Fibroblast of pulmonary artery (primary cell): ENCODE measurements around the gene LHFPL6.

Experiments
- DNase-seq: peaks from one replicate; pipeline ENCODE4 v3.0.0-alpha.2; 2010; ENCODE audit warnings: low read depth
- H3K4me3 ChIP-seq: replicated peaks from 2 replicates; pipeline ENCODE4 v1.5.1; 2011; ENCODE audit warnings: low read depth, mild to moderate bottlenecking, control low read depth, low read length, moderate library complexity
- TF ChIP-seq, protein P1 (sequence below): IDR thresholded peaks from 2 replicates; pipeline ENCODE4 v1.5.1; 2011; ENCODE audit warnings: mild to moderate bottlenecking, control low read depth, low read length, inconsistent platforms; ENCODE audit errors: missing control alignments

The LHFPL6 gene

DNA sequence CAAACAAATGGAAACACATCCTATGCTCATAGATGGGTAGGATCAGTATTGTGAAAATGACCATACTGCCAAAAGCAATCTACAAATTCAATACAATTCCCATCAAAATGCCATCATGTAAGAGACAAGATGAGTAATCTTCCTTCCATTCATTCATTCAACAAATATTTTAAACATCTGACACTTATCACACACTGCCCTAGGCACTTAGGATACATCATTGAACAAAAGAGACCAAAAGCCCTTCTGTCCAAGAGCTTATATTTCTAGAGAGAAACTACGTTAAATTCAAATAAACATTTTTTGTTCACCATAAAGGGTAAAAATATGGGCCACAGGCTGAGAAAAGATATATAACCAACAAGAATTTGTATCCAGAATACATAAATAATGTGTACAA, 20.5 kb upstream of the LHFPL6 start:
- TF ChIP-seq, protein P1, sequence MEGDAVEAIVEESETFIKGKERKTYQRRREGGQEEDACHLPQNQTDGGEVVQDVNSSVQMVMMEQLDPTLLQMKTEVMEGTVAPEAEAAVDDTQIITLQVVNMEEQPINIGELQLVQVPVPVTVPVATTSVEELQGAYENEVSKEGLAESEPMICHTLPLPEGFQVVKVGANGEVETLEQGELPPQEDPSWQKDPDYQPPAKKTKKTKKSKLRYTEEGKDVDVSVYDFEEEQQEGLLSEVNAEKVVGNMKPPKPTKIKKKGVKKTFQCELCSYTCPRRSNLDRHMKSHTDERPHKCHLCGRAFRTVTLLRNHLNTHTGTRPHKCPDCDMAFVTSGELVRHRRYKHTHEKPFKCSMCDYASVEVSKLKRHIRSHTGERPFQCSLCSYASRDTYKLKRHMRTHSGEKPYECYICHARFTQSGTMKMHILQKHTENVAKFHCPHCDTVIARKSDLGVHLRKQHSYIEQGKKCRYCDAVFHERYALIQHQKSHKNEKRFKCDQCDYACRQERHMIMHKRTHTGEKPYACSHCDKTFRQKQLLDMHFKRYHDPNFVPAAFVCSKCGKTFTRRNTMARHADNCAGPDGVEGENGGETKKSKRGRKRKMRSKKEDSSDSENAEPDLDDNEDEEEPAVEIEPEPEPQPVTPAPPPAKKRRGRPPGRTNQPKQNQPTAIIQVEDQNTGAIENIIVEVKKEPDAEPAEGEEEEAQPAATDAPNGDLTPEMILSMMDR, result no peak
- no peak overlapping the region for H3K4me3 ChIP-seq
- no peak for DNase-seq

DNA sequence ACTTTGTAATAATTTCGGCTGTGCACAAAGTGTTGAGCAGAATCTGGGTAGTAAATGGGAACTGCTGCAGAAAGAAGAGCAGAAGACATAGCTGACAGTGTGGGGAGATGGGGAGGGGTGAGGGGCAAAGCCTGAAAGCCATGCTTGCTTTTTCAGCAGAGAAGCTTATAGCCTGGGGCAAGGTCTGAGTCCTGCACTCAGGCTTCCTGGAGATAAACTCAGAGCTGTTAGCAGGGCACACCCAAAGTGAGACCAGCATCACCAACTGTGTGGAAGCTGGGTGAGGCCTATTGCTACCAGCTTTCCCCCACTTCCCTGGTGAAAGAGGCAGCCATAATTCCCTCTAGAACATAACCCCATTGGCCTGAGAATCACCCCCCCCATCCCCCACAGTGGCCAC, 15.6 kb upstream of the LHFPL6 start:
- no peak for DNase-seq
- TF ChIP-seq, protein P1, result no peak
- H3K4me3 ChIP-seq, result no peak overlapping the region

DNA sequence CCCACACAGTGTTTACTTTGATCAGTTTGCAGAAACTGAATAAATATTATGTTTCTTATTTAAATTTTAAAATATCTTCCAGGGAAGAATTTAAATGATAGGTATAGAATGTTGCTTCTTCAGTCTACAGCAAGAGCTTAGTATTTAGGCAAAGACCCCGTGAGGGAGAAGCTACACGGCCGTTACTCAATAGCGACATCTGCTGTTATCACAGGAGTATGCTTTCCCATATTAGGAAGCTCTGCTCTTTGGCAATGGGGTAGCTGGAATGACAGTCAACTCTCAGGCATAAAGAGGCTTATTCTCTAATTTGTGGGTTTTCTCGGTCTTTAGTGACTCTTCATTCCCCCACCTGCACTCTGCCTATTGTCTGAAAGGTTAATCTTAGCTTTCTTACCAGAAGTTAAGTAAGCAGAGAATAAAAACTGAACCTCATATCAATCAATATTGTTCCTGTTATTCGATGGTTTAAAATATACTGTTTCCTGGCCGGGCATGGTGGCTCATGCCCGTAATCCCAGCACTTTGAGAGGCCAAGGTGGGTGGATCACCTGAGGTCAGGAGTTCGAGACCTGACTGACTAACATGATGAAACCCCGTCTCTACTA, 13.2 kb upstream of the LHFPL6 start:
- H3K4me3 ChIP-seq, result no peak overlapping the region
- TF ChIP-seq, protein P1, result peak; percentile 99
- DNase-seq, result peak; percentile 85

DNA sequence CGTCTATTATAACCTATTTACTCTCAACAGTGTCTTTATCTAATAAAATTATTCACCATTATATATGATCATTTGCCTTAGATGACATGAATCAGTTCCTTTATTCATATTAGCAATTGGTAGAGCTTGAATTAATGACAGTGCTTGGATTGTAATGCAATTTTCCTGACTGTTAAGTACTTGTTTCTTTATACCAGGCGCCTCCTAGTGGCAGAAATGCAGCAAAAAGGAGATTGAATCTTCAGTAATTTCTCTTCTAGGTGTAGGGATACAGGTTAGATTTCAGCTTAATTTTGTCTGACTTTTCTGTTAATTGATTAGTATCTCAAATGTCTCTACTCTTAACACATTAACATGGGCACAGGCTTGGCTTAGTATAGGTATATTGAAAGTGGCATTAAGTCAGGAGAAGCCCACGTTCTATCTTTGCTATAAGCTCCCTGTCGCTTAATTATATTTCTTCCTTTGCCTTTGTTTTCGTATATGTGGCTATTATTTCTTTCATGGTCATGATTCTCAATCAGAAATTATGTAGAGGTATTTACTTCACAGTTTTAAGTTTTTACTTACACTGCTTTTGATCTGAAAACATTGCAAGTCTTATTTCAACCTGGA, 9.1 kb upstream of the LHFPL6 start:
- TF ChIP-seq, protein P1, result peak; percentile 80
- no peak overlapping the region for H3K4me3 ChIP-seq
- DNase-seq, result peak; percentile 84

DNA sequence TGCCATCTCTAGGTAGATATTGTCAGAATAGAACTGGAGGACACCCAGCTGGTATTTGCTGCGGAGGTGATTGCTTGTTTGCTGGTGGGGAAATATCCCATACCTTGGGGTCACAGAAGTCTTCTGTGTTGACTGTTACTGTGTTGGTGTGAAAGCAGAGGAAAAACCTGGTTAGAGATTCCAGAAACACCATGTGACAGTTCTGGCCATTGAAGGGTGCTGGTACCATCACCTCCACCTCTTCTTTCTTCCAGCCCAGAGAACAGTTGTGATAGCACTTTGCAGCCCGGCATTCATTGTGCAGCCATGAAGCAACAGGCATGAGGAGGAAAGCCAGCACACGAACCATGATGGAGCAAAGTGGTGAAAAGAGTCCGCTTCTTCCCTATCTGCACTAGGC, 4.9 kb upstream of the LHFPL6 start:
- no peak for DNase-seq
- H3K4me3 ChIP-seq, result no peak overlapping the region
- TF ChIP-seq, protein P1, result no peak

DNA sequence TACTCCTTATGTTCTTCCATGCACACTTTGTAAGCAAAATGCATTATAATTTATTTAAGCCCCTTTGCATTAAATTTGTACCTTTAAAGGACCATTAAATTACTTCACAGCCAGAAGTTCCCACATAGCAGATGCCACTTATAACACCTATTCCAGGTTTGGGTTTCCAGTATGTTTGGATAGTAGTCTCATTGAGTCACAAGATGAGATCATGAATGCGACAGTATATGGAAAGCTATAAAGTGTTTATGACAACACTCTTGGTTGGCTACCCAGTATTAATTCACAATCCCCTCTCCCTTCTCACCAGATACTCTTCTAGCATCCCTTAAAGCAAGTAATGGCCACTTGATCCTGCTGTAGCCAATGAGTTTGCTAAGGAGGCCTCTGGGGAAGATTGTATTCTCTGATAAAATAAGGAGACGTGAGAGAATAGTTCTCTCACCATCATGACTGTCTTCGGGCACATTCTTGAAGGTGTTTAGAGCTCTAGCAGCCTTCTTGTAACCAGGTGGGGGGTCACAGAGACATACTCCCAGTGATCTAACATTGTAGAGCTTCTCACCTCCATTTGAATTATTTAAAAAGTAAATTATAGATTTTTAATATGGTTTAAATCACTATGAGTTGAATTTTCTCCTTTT, 2.8 kb upstream of the LHFPL6 start:
- no peak overlapping the region for H3K4me3 ChIP-seq
- DNase-seq, result no peak
- TF ChIP-seq, protein P1, result no peak

DNA sequence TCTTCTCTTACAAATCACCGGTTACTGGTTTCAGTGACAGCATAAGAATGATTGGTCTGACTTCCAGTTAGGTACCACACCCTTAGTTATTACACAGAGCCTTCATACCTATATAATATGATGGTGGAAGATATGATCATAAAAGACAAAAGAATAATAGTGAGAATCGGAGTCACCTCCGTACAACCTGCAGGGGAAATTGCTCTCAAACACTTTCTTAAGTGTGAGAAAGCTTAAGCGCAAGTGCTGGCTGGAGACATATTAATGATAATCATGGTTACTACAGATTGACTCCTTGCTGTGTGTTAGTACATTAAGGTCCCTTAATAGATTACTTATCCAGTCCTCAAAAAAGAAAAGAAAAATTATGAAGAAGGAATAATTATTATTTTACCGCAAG, 1.8 kb upstream of the LHFPL6 start:
- DNase-seq, result no peak
- TF ChIP-seq, protein P1, result no peak
- H3K4me3 ChIP-seq, result no peak overlapping the region
